Bone marrow (tissue), 2 donors: ENCODE results near the gene PANK2.
"Not testable (repeated sequence)": the region's sequence is repeated elsewhere in the genome, so short reads cannot be mapped to it uniquely, and the experiment has no call there.

ENCODE experiments used
- DNase-seq, 2 donors: peaks; one replicate each; lab custom pipeline; 2025; lab: John Stamatoyannopoulos, UW

The PANK2 gene

DNA sequence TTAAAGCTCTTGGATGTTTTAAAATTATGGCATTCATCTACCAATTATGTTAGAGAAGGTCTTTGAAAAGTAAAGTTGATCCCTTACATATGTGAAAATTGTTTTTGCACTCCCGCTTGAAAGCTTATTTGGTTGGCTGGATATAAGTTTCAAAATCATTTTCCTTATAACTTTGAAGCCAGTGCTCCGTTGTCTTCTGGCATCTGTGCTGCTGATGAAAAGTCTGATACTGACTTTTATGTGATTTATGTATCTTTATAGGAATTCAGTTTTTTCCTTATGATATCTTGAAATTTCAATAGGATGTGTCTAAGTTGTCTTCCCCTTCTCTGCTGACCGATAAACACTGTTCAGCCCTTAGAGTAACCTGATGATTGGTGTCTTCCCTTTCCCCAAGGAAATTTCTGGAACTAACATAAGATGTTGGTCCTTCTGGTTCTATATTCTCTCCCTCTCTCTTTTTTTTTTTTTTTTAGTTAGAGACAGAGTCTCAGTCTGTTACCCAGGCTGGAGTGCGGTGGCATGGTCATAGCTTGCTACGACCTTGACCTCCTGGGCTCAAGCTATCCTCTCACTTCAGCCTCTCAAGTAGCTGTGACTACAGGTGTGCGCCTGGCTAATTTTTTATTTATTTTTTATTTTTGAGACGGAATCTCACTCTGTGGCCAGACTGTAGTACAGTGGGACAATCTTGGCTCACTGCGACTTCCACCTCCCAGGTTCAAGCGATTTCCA, 12.7 kb downstream of the PANK2 start:
- no peak for DNase-seq

DNA sequence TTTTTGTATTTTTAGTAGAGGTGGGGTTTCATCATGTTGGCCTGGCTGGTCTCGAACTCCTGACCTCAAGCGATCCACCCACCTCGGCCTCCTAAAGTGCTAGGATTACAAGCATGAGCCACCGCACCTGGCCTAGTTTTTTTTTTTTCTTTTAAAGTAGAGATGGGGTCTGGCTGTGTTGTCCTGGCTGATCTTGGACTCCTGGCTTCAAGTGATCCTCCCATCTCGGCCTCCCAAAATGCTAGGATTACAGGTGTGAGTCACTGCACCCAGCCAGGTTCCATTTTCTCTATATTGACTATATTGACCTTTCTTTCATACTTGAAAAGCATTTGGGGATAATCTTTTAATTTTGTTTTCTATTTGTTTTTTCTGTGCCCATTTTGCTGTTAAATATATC, 13.3 kb downstream of the PANK2 start:
- DNase-seq, result no peak

DNA sequence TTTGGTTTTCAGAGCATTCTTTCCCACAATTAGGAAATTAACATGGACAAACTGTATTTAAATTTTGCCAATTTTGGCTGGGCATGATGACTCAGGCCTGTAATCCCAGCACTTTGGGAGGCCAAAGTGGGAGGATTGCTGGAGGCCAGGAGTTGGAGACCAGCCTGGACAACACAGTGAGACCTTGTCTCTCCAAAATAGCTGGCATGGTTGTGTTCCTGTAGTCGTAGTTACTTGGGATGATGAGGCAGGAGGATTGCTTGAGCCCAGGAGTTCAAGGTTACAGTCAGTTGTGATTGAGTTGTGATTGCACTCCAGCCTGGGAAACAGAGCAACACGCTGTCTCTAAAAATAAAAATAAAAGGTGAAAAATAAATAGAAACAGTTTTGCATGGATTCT, 15.0 kb downstream of the PANK2 start:
- DNase-seq, result no peak

DNA sequence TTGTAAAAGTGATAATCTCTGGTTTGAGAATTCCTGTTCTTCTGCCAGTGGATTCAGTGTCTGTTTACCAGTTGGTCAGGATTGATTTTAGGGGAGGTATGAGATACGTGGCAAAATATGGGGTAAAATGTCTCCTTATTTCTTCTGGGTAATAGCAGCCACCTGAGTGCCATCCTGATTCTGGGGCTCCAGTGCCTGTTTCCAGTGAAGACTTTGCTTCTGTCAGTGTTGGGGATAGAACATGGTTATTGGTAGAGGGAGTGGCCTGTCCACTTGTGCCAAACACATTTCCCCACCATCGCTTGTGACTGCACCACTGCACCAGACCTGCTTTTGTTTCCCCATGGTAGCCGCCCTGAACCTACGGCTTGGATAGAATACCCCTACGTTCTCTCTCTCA, 15.7 kb downstream of the PANK2 start:
- DNase-seq, result no peak

DNA sequence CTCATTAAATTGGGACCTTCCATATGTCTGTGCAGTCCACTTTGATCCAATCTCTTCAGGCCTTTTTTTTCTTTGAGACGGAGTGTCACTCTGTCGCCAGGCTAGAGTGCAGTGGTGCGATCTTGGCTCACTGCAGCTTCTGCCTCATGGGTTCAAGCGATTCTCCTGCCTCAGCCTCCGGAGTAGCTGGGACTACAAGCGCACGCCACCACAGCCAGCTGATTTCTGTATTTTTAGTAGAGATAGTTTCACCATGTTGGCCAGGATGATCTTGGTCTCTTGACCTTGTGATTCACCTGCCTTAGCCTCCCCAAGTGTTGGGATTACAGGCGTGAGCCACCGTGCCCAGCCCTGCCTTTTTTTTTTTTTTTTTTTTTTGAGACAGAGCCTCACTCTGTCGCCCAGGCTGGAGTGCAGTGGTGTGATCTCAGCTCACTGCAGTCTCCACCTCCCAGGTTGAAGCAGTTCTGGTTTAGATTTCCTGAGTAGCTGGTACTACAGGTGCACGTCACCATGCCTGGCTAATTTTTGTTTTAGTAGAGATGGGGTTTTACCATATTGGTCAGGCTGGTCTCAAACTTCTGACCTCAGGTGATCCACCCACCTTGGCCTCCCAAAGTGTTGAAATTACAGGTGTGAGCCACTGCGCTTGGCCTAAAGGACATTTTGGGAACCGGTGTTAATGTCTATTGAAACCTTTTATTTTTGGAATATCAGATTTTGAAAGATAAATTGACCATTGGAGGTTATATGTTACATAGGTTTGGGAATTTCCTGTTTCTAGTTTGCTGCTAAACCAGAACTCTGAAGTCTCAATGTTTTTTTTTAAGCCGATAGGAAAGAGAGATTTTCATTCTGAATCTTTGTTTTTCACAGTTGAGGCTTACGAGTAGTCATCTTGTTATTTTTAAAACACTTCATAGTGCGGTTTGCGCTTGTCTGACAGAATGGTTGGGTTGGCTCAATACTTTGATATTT, 17.8 kb downstream of the PANK2 start:
- DNase-seq, result not testable (repeated sequence)

DNA sequence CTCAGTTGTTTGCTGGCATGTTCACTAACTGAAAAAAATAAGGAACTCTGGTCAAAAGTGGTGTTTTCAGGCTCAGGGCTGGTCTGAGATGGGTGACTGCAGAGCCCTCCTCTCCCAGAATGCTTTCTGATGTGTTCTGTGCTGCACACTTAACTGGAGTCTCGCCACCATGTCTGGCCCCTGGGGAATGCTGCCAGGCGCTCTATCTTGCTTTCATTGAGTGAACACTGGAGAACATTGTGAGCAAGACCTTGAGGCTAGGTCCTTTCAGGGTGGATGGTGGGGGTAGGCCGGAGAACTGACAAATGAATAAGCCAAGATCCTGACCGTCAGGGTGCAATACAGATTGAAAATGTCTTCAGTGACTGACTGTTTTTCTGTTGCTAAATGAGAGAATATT, 19.5 kb downstream of the PANK2 start:
- no peak for DNase-seq

DNA sequence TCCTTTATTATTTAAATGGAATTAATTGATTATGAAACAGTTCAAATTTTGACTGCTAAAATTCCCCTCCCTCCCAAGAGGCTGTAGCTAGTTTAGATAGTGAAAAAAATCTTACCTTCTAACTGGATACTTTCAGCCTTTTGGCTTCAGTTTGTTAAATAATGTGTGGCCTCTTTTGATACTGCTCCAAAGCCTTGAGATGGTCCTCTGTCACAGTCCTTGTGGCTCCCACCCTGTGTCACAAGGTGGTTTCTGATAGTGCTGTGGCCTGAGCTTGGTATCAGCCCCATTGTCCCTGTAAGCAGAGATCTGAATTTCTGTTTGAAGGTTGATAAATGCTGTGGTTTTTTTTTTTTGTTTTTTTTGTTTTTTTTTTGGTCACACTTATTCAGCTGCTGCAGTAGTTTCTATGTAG, 20.8 kb downstream of the PANK2 start:
- DNase-seq, result no peak

DNA sequence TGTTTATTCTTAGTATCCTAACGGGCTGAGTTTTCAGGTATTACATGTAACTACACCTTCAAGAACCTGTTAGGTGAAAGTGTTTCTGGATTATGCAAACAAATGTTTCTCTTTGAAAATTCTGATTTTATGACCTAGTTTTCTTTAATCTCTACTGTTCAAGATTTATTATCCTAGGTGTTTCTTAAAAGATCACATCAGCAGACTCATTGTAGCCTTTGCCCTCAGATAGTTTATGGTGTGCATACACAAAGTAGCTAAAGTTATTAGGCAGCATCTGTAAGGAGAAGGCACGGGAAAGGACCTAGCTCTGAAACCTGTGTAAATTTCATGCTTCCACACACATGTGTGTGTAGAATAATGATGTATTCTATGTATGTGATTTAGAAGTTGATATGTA, 21.7 kb downstream of the PANK2 start:
- DNase-seq, result no peak

DNA sequence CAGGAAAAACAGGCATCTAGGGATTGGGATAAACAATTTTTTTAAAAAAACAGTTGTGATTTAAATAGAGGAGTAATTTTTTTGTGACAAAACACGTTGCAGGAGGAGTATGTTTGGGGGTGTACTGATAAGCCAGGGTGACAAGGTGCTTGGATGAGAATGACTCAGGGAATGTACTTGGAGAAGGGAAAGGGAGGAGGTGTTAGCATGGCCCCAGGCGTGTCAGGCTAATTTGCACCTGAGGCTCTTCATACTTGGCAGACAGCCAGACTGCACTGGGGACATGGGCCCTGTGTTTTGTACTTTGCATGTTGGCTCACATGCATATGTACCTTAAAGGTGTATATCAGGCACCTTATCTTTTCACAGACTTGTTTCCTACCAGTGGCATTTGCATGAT, 22.8 kb downstream of the PANK2 start:
- DNase-seq, result no peak

DNA sequence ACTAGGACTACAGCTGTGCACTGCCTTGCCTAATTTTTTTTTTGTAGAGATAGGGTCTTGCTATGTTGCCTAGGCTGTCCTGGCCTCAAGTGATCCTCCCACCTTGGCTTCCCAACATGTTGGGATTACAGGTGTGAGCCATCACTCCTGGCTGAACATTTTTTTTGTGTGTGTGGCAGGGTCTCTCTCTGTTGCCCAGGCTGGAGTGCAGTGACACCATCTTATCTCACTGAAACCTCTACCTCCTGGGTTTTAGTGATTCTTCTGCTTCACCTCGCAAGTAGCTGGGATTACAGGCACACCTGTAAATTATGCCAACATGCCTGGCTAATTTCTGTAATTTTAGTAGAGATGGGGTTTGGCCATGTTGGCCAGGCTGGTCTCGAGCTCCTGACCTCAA, 25.3 kb downstream of the PANK2 start:
- no peak for DNase-seq

DNA sequence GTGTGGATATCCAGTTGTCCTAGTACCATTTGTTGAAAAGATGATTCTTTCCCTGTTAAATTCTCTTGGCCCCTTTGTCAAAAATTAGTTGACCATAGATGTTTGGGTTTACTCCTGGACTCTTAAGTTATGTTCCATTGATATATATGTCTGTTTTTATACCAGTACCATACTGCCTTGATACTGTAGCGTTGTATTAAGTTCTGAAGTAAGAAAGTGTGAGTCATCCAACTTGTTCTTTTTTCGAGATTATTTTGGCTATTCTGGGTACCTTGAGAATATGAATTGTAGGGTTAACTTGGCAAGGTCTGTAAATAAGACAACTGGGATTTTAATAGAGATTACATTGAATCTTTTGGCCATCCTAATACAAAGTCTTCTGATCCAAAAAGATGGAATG, 26.5 kb downstream of the PANK2 start:
- no peak for DNase-seq

DNA sequence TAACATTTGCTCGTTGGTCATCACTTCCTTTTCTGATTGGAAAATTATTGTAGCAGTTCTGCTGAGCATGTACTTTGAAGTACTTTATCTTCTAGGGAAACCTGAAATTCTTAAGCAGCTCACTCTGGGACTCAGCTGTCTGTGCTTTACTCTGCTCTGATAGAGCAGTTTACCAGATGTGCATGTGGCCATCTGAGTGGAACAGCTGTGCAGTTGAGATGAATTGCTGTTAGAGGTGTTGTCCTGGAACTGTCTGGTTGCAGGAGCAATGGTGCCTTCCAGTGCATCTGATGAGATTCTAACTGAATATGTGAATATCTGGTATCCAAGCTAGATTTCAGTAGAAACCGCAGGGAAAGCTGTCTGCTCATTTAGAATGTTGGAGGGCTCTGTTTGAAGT, 27.2 kb downstream of the PANK2 start:
- no peak for DNase-seq

DNA sequence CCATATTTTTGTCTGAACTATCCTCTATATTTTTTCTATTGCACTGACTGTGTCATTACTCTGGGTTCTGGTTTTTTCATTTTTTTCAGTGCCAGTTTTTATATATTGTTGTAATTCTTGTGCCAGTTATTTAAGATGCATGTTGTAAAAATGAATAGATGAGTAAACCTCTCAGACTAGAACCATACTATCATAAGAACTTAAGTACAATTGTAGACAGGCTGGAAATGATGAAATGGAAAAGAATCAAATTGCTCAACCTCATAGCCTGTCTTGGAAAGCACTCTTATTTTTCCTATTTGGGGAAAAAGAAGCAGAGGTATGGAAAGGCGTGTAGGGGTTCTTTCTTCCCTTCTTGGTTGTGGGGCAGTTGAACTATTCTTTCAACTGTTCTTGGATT, 30.2 kb downstream of the PANK2 start:
- DNase-seq, result no peak

DNA sequence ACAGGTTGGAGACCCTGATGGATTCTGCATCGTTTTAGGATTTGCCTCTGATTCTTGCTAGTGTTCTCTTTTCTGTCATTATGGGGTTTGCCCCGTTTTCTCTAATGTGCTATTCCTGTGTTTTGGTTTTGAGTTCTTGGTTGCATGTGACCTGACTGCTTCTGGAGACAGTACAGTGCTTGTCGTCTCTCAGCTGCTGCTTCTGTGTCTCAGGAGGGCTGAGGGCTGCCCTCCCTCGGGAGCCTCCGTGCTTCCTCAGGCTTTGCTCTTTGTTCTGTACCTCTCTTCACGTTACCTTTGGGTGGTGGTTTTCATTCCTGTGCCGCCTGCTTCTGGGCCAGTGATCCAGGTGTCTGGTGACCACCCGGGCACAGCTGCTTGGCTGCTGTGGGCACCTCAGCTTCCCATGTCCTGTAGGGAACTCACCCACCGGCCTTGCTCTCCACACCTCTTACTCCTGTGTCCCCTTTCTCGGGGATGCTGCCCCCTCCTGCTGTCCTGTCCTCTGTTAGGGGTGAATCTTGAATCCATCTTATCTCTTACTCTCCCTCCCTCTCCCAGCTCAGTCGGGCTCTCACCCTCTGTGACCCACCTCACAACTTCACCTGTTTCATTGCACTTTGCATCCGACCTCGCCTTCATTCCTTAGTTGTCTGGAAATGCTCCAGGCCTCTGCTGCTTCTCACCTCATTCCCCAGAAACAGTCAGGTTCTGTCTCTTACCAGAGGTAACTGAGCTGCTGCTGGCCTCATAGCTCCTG, 33.2 kb downstream of the PANK2 start:
- DNase-seq, result no peak

DNA sequence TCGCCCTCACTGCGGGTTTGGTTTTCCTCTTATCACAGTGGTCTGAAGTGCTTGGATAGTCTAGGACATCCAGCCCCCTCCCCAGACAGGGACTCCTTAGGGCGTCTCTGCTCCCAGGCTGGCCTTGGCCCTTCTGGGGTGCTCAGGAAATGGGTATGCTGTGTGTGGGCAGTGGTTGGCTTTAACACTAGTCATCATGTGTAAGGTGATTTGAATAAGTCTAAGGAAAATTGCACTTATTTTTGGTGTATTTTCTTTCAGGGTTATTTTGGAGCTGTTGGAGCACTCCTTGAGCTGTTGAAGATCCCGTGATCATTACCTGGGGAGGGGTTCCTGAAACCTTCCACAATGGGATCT, 33.8 kb downstream of the PANK2 start:
- no peak for DNase-seq

DNA sequence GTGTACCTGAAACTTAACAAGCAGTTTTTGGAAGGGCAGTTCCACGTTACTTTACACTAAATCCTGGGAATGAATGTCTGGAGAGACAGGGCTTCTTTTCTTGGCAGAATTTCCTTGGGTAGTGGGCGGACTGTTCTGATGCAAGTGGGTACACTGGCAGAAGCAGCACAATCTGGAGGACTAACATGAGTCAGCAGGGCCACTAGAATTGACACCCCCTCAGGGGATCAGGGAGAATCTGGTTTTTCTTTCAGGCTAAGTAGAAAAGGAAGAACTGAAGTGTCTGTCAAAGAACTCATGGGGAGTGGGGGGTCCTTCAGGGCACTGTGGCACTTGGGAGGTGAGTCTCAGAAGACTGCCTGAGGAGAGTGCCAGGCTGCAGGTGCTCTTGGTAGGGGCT, 34.6 kb downstream of the PANK2 start:
- no peak for DNase-seq

DNA sequence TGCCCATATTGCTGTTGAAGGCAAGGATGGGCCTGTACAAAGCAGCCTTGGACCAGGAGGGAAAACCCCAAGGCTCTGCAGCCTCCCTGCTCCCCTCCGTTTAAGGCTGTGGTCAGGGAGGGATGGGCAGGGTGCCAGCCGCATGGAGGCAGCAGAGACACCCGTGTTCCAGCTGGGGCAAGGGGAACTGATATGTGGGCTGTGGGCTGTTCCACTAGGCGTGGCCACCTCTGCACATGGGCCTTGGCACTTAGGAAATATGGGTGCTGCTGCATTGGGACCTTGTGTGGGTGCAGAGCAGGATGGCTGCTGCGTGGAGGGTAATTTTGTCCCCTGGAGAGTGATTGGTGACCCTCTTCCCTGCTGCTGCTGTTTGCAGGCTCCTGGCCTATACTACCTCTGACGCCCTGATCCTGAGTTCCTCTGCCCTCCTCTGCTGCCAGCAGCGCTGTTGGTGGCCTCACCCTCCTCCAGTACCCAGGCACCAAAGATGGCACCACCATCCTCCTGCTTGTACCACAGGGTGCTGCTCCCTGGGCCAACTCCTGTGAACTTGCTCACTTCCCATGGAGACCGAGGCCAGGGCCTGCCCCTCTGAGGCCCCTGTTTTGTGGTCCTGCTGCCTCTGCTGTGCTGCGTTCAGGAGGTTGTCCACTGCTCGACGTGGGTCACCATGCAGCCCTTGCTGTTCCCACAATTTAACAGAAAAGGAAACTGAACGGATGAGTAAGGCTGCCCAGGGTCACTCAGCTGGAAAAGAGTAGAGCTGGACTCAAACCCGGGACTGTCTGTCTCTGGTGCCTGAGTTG, 35.3 kb downstream of the PANK2 start:
- DNase-seq, result no peak

DNA sequence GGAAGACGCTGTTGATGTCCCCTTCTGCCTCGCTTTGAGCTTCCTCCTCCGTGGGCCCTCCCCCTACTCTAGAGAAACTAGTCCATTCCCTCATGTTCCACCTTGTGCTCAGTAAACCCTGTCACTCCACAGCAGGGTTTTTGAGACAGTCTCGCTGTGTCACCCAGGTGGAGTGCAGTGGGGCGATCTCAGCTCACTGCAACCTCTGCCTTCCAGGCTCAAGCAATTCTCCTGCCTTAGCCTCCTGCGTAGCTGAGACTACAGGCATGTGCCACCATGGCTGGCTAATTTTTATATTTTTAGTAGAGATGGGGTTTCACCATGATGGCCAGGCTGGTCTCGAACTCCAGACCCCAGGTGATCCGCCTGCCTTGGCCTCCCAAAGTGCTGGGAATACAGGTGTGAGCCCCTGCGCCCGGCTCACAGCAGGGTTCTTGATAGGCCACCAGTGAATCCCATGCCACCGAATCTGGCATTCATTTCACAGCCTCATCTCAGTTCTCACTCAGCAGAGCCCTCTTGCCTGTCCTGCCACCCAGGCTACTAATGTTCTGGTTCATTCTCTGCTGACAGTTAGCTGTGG, 36.0 kb downstream of the PANK2 start:
- no peak for DNase-seq

DNA sequence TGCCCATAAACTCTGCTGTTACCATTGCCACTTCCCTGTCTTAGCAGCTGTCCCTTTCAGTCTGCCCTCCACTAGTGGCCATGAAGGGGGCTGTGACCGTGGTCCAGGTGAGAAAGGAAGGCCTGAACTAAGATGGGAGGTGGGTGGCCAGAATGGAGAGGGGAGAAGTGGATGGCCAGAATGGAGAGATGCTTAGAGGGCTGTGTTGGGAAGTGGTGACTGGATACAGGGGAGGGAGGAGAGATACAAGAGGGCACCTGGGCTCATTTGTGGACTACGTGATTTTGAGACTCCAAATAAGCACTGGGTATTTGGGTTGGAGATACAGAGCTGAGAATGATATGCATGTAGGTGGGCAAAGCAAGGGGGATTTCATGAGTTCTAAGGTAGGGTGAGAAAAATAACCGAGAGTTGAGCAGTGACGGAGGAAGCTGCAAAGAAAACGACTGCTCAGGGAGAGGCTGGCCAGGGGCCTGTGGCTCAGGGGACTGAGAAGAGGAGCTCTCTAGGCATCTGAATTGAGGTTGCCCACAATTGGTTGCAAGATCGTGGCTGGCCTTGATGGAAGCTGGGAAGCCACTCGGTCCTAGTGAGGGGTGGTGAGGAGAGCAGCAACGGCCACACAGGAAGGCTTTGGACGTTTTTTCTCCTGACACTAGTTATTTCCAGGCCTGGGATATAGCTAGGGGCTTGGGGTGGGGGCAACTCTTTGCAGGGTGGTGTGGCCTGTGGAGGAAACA, 36.9 kb downstream of the PANK2 start:
- no peak for DNase-seq

DNA sequence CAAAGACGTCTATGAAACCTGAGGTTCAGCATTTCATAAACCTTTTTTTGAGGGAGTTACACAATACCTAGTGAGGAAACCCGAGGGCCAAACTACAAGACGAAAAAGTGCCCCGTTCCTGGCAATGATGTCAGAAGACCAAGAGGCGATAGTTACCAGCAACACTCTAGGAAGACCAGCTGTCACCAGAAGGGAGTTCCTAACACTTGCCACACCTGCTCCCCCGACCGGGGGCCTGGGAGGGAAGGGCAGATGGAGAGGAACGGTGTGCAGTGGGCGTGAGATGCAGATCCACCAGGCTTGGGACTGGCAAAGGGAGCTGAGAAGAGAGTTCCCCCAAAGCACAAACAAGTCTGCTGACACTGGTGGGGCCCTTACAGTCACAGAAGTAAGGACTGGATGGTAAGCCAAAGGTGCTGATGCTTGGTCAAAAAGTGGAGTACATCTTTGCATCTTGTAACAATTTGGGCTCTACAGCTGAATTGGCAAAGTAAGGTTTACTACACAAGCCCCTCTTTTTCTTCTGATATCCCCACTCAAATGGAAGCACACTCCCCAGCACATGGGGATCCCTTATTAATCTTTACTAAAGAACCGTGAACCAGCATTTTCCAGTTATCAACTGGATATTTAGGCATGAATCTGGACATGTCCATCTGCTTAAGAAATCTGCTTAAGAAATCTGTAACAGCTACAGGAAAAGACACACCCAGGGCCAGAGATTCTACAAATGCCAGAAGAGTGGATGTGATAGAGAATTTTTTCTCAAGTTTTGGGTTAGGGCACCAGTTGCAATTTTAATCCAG, 38.5 kb downstream of the PANK2 start:
- no peak for DNase-seq
